HEK293T (cell line): ENCODE results near the gene EIF3D.

Experiments
- ELF4 ChIP-seq: fragments of 450-650 bp; IDR thresholded peaks from 2 replicates; pipeline ENCODE4 v1.6.1; 2017; ENCODE audit warnings: antibody characterized with exemption
- FOXK2 ChIP-seq: fragments of 450-650 bp; IDR thresholded peaks from 2 replicates; pipeline ENCODE4 v1.6.1; 2016; ENCODE audit warnings: mild to moderate bottlenecking
- HDGF ChIP-seq: fragments of 450-650 bp; IDR thresholded peaks from 2 replicates; pipeline ENCODE4 v1.6.1; 2017; ENCODE audit warnings: antibody characterized with exemption, borderline replicate concordance

DNA sequence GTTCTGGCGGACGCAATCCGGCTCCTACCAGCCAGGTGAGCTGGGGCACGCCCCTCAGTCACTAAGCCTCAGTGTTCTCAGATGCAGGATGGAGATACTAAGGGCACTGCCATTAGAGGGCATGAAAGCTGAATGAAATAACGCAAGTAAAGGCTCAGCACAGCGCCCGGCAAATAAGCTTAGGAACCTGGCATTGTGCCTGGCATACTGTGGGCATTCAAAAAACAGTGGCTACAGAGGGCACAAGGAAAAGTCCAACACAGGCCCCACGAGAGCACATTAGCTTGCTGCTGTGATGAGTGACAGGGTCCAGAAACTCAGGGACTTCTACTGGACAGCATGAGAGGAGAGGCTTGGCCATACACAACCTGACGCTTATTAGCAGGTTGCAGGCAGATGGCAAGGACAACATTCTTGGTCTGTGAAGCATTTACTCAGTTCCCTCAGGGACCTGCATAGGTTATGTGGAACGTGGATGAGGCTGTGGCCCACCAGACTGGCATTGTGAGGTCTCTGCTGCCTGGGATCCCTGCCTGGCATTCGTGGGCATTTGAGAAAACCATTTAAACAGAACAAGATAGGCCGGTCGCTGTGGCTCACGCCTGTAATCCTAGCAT is 59.8 kb downstream of the EIF3D start:
- TF ChIP-seq HDGF (no peak), ELF4 (no peak), FOXK2 (no peak)
